Type B pancreatic cell (in vitro differentiated cells): ENCODE measurements around the gene GET4. TPM values are rescaled to one million over a fixed set of nuclear protein-coding genes. Genes with fewer than 3 reads are reported as not detected.

Experiments
- DNase-seq: peaks from one replicate; pipeline ENCODE4 v3.0.0; 2021; ENCODE audit warnings: mixed read lengths; ENCODE audit not compliant: unreplicated experiment; ENCODE audit errors: extremely low spot score
- H3K27ac Mint-ChIP-seq: 2 replicates; pipeline ENCODE4 v1.8.0; 2021; ENCODE audit warnings: mild to moderate bottlenecking, mixed read lengths
- H3K27me3 Mint-ChIP-seq: 2 replicates; pipeline ENCODE4 v1.8.0; 2021; ENCODE audit warnings: mixed read lengths
- H3K36me3 Mint-ChIP-seq: 2 replicates; pipeline ENCODE4 v1.8.0; 2021; ENCODE audit warnings: mixed read lengths
- H3K4me1 Mint-ChIP-seq: one replicate; pipeline ENCODE4 v1.8.0; 2021; ENCODE audit warnings: mixed read lengths; ENCODE audit not compliant: unreplicated experiment
- H3K4me3 Mint-ChIP-seq: 2 replicates; pipeline ENCODE4 v1.8.0; 2021; ENCODE audit warnings: mild to moderate bottlenecking, mixed read lengths
- H3K9me3 Mint-ChIP-seq: 2 replicates; pipeline ENCODE4 v1.8.0; 2021; ENCODE audit warnings: mixed read lengths
- total RNA-seq: library from RNA; stranded (reverse); gene quantifications from 2 replicates; pipeline ENCODE4 v1.2.1, GENCODE V29; 2021; ENCODE audit warnings: low replicate concordance
- TF ChIP-seq, protein P1 (sequence below): fragments of 200-600 bp; sonication (generic); conservative IDR thresholded peaks from 2 replicates; pipeline ENCODE4 v1.5.0; 2021; ENCODE audit warnings: antibody characterized with exemption, mild to moderate bottlenecking

Gene GET4
- total RNA-seq, 1 donor from 2014 or later, result 46.3 TPM

GRCh38 chr7:835485-836401, 40.6 kb upstream of the GET4 start:
- DNase-seq, result no peak
- Mint-ChIP-seq H3K36me3 (peaks cover 13% of the 10 kb centered on the region), H3K27me3 (no peaks in the 10 kb centered on the region), H3K27ac (peak overlapping the region; percentile 85), H3K9me3 (no peaks in the 10 kb centered on the region), H3K4me1 (peaks cover 28% of the 10 kb centered on the region), H3K4me3 (no peak overlapping the region)
- TF ChIP-seq, protein P1, sequence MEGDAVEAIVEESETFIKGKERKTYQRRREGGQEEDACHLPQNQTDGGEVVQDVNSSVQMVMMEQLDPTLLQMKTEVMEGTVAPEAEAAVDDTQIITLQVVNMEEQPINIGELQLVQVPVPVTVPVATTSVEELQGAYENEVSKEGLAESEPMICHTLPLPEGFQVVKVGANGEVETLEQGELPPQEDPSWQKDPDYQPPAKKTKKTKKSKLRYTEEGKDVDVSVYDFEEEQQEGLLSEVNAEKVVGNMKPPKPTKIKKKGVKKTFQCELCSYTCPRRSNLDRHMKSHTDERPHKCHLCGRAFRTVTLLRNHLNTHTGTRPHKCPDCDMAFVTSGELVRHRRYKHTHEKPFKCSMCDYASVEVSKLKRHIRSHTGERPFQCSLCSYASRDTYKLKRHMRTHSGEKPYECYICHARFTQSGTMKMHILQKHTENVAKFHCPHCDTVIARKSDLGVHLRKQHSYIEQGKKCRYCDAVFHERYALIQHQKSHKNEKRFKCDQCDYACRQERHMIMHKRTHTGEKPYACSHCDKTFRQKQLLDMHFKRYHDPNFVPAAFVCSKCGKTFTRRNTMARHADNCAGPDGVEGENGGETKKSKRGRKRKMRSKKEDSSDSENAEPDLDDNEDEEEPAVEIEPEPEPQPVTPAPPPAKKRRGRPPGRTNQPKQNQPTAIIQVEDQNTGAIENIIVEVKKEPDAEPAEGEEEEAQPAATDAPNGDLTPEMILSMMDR, result no peak

- Mint-ChIP-seq H3K36me3 (peaks cover 13% of the 10 kb centered on the region), H3K27me3 (no peaks in the 10 kb centered on the region), H3K4me1 (peaks cover 24% of the 10 kb centered on the region), H3K9me3 (no peaks in the 10 kb centered on the region), H3K27ac (peak overlapping the region; percentile 85), H3K4me3 (peak overlapping the region; percentile 29)
- no peak for DNase-seq
- TF ChIP-seq, protein P1, result peak; percentile 61
Measured at GRCh38 chr7:836429-836828, 39.9 kb upstream of the GET4 start.

DNA sequence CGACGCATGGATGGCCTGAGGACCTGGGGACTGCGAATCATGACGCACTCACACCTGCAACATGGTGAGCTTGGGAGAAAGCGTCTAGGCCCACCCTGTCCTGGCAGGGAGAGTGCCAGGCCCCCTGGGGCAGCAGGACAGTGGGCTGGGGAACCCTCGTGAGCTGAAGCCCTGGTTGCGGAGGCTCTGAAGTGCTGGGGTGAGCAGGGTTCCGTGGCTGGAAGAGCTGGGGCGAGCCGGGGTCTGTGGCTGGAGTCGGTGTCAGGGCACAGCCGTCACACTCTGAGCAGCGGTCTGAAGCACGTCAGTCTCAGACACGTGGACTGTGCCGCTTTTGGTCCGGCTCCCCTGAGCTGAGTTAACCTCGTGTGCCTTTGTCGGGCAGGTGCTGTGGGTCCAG, 39.4 kb upstream of the GET4 start:
- Mint-ChIP-seq H3K4me1 (peaks cover 21% of the 10 kb centered on the region), H3K36me3 (peaks cover 14% of the 10 kb centered on the region), H3K27me3 (no peaks in the 10 kb centered on the region), H3K9me3 (no peaks in the 10 kb centered on the region), H3K4me3 (no peak overlapping the region), H3K27ac (peak overlapping the region; percentile 85)
- TF ChIP-seq, protein P1, result no peak
- DNase-seq, result no peak

DNA sequence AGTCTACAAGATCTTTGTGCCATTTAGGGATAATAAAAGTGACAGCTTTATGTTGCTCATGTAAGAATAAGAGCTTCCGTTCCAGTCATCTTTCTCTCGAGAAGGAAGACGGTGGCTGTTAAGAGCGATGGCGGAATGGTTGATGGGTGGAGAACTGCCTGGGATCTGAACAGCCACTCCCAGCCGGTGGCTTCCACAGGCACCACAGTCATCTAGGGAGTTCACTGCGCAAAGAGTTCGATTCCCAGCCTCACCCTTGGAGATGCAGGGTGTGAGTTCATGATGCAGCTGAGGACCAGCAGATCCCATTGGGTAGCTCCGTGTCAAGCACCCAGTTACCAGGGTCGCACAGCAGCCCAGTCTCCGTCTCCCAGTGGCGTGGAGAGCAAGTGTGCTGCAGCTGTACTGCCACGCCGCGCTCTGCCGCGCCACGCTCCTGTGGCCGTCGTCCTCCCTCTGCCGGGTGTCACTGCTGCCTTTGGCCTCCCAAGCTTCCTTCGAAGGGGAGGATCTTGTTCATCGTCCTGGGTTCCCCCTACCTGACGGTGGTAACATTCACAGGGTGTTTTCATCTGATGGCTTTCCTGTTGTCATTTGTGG, 36.3 kb upstream of the GET4 start:
- peaks cover 19% of the 10 kb centered on the region for H3K36me3 Mint-ChIP-seq
- H3K4me3 Mint-ChIP-seq, result no peak overlapping the region
- H3K27ac Mint-ChIP-seq, result no peak overlapping the region

GRCh38 chr7:841943-842342, 34.4 kb upstream of the GET4 start:
- H3K36me3 Mint-ChIP-seq, result peaks cover 15% of the 10 kb centered on the region
- no peaks in the 10 kb centered on the region for H3K9me3 Mint-ChIP-seq
- H3K27me3 Mint-ChIP-seq, result no peaks in the 10 kb centered on the region
- H3K27ac Mint-ChIP-seq, result peak overlapping the region; percentile 39
- TF ChIP-seq, protein P1, result no peak
- DNase-seq, result no peak
- H3K4me1 Mint-ChIP-seq, result peaks cover 12% of the 10 kb centered on the region
- no peak overlapping the region for H3K4me3 Mint-ChIP-seq

More for the DNA sequence above, 36.3 kb upstream of the GET4 start:
- Mint-ChIP-seq H3K27me3 (no peaks in the 10 kb centered on the region), H3K9me3 (no peaks in the 10 kb centered on the region), H3K4me1 (peaks cover 20% of the 10 kb centered on the region)
- DNase-seq, result no peak
- TF ChIP-seq, protein P1, result no peak
